Tibial nerve (tissue), 4 donors: ENCODE results near the gene ABLIM2. TPM values are rescaled to one million over a fixed set of nuclear protein-coding genes. Genes with fewer than 3 reads are reported as not detected.

ENCODE experiments used
- DNase-seq, 2 donors: peaks; one replicate each; pipeline ENCODE4 v3.0.0-alpha.2; 2019; ENCODE audit warnings: low spot score in 2 of 2
- H3K27ac ChIP-seq, 4 donors: fragments of 200-600 bp; sonication (generic) in 3 of 4; one replicate each; pipeline ENCODE4 v1.5.1; 2017 to 2019; ENCODE audit warnings: mild to moderate bottlenecking in 1 of 4
- H3K27me3 ChIP-seq, 2 donors: fragments of 200-600 bp; sonication (generic) in 1 of 2; one replicate each; pipeline versions ENCODE4 v1.5.1 to v1.6.0; 2017 to 2019
- H3K36me3 ChIP-seq, 3 donors: fragments of 200-600 bp; sonication (generic); one replicate each; pipeline ENCODE4 v1.5.1; 2018 to 2019
- H3K4me1 ChIP-seq, 4 donors: fragments of 200-600 bp; sonication (generic) in 3 of 4; one replicate each; pipeline ENCODE4 v1.5.1; 2017 to 2019
- H3K4me3 ChIP-seq, 4 donors: fragments of 200-600 bp; sonication (generic) in 3 of 4; one replicate each; pipeline ENCODE4 v1.5.1; 2017 to 2019; ENCODE audit warnings: mild to moderate bottlenecking in 1 of 4, moderate library complexity in 1 of 4
- H3K9me3 ChIP-seq, 4 donors: fragments of 200-600 bp; sonication (generic) in 3 of 4; one replicate each; pipeline ENCODE4 v1.5.1; 2017 to 2019
- EP300 ChIP-seq, 2 donors: sonication (generic); formaldehyde crosslinking; IDR thresholded peaks; one replicate each; pipeline ENCODE4 v1.6.1; 2017; ENCODE audit warnings: antibody characterized with exemption in 2 of 2, mild to moderate bottlenecking in 1 of 2
- POLR2A ChIP-seq, 2 donors: fragments of 450-650 bp; IDR thresholded peaks; one replicate each; pipeline ENCODE4 v1.6.1; 2017; ENCODE audit warnings: antibody characterized with exemption in 2 of 2, mild to moderate bottlenecking in 2 of 2, moderate library complexity in 2 of 2
- WGBS, 2 donors: methylation state at CpG; one replicate each; pipeline ENCODE4 v1.1.5; 2018; 5-methylcytosine and 5-hydroxymethylcytosine counted together
- total RNA-seq, 4 donors: library from RNA; depleted of rRNA; stranded (reverse); fragments of >200 nt; gene quantifications; one replicate each; pipeline ENCODE4 v1.1.0, GENCODE V29; 2016
- TF ChIP-seq, protein P1 (sequence below), 5 experiments: fragments of 200-600 bp in 3 of 5; fragments of 450-650 bp in 2 of 5; sonication (generic) in 3 of 5; IDR thresholded peaks; one replicate each; pipeline ENCODE4 v1.5.1; 2016 to 2019; ENCODE audit warnings: antibody characterized with exemption in 5 of 5, mild to moderate bottlenecking in 3 of 5, moderate library complexity in 2 of 5

Gene ABLIM2
- total RNA-seq, 4 donors from 2014 or later: 29.1 to 125 (median 41.7) TPM

DNA sequence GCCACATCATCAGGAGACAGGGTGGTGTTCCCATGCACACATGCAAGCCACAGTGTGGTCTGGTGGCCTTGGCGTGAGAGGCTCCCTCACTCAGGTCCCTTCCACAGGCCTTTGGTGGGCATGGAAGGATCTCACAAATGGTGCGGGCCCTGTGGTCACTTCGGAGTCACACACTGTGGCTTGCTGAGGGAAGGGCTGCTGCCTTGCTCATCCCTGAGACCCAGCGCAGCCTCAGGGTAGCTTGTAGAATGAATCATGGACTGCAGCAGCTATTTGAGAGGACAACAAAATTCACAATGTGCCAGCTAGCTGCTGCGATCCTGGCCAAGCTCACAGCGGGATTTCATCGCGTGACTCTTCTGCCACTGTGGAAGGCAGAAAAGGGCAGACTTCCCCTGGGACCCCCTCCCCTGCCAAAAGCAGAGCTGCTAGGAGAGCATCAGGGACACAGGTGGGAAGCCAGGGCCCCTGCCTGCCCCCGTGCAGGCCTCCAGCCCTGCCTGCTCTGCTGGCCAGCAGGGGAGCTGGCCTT, 106.4 kb downstream of the ABLIM2 start:
- Histone ChIP-seq H3K36me3 (peaks cover 0 to 18% (median 0%) of the 10 kb centered on the region in 3 donors), H3K27me3 (no peaks in the 10 kb centered on the region), H3K4me3 (no peak overlapping the region), H3K4me1 (peaks cover 0 to 23% (median 9%) of the 10 kb centered on the region in 4 donors), H3K9me3 (peaks cover 0 to 8% (median 0%) of the 10 kb centered on the region in 4 donors), H3K27ac (no peak overlapping the region)
- TF ChIP-seq EP300 (IDR thresholded peaks at IDR 0.05) (no peak), POLR2A (IDR thresholded peaks at IDR 0.05) (no peak)
- TF ChIP-seq, protein P1, sequence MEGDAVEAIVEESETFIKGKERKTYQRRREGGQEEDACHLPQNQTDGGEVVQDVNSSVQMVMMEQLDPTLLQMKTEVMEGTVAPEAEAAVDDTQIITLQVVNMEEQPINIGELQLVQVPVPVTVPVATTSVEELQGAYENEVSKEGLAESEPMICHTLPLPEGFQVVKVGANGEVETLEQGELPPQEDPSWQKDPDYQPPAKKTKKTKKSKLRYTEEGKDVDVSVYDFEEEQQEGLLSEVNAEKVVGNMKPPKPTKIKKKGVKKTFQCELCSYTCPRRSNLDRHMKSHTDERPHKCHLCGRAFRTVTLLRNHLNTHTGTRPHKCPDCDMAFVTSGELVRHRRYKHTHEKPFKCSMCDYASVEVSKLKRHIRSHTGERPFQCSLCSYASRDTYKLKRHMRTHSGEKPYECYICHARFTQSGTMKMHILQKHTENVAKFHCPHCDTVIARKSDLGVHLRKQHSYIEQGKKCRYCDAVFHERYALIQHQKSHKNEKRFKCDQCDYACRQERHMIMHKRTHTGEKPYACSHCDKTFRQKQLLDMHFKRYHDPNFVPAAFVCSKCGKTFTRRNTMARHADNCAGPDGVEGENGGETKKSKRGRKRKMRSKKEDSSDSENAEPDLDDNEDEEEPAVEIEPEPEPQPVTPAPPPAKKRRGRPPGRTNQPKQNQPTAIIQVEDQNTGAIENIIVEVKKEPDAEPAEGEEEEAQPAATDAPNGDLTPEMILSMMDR (IDR thresholded peaks at IDR 0.05): no peak
- no peak for DNase-seq
- WGBS, 2 donors: 93 to 94% methylated on average over 8 of the region's 9 CpGs

GRCh38 chr4:8051644-8052043, 107.0 kb downstream of the ABLIM2 start:
- 85 to 92% methylated on average over 7 of the region's 7 CpGs for WGBS, 2 donors
- TF ChIP-seq, protein P1 (IDR thresholded peaks at IDR 0.05): no peak
- TF ChIP-seq POLR2A (IDR thresholded peaks at IDR 0.05): no peak
- TF ChIP-seq EP300 (IDR thresholded peaks at IDR 0.05): no peak
- H3K27me3 ChIP-seq: no peaks in the 10 kb centered on the region
- H3K27ac ChIP-seq: peak overlapping the region in 2 of 4 donors; percentile 56 to 81
- H3K4me1 ChIP-seq: peaks cover 0 to 23% (median 9%) of the 10 kb centered on the region in 4 donors
- peaks cover 0 to 18% (median 0%) of the 10 kb centered on the region in 3 donors for H3K36me3 ChIP-seq
- H3K9me3 ChIP-seq: peaks cover 0 to 8% (median 0%) of the 10 kb centered on the region in 4 donors
- DNase-seq: no peak
- H3K4me3 ChIP-seq: no peak overlapping the region

DNA sequence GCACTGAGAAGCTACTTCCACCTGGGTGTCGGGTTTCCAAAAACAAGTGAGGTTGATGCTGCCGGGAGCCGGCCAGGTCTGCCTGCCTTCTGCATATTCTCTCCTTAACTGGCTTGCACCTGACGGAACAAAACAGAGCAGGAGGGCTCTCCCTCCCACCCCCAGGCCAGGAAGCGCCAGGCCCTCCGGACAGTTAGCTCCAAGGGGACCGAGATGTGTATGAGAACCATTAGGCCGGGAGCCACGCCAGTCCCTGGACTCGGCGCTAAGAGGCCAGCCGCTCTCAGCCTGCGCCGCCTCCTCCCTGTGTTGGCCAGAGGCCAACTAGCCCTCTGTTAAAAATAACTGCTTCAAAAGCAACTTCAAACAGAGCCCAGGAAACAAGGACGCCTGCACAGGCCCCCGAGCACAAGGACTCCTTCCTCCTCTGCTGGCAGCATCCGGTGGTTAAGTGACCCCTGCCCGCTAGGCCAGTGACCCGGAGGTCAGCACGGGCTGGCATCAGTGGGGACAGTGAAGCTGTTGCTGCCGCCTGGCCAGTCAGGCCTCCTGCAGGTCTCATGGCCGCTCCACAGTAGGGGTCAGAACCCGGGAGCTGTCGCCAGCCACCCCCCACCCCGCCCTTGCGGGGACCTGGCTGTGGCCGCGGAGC, 107.9 kb downstream of the ABLIM2 start:
- H3K27me3 ChIP-seq: no peaks in the 10 kb centered on the region
- H3K4me3 ChIP-seq: peak overlapping the region in 1 of 4 donors; percentile 9
- peak; percentile 59 to 63 for DNase-seq
- H3K4me1 ChIP-seq: peaks cover 0 to 23% (median 9%) of the 10 kb centered on the region in 4 donors
- peak overlapping the region in 3 of 4 donors; percentile 40 to 81 (median 56) for H3K27ac ChIP-seq
- peaks cover 0 to 17% (median 0%) of the 10 kb centered on the region in 3 donors for H3K36me3 ChIP-seq
- TF ChIP-seq POLR2A (IDR thresholded peaks at IDR 0.05) (no peak), EP300 (IDR thresholded peaks at IDR 0.05) (peak in 1 of 2 donors; percentile 41)
- 9 to 16% methylated on average over 23 to 25 of the region's 28 CpGs for WGBS, 2 donors
- H3K9me3 ChIP-seq: peaks cover 0 to 8% (median 0%) of the 10 kb centered on the region in 4 donors

- Histone ChIP-seq H3K27me3 (no peaks in the 10 kb centered on the region), H3K4me1 (peaks cover 0 to 23% (median 9%) of the 10 kb centered on the region in 4 donors), H3K4me3 (no peak overlapping the region), H3K9me3 (peaks cover 0 to 3% (median 0%) of the 10 kb centered on the region in 4 donors), H3K36me3 (peaks cover 0 to 12% (median 0%) of the 10 kb centered on the region in 3 donors), H3K27ac (peak overlapping the region in 1 of 4 donors; percentile 81)
- TF ChIP-seq EP300 (IDR thresholded peaks at IDR 0.05): no peak
- TF ChIP-seq POLR2A (IDR thresholded peaks at IDR 0.05): no peak
- TF ChIP-seq, protein P1 (IDR thresholded peaks at IDR 0.05): no peak
- WGBS, 2 donors: 71 to 72% methylated on average over 4 of the region's 4 CpGs
- DNase-seq: no peak
These were observed 108.4 kb downstream of the ABLIM2 start for GRCh38 chr4:8050180-8050554.

- TF ChIP-seq, protein P1 (IDR thresholded peaks at IDR 0.05): no peak
- TF ChIP-seq POLR2A (IDR thresholded peaks at IDR 0.05): no peak
- TF ChIP-seq EP300 (IDR thresholded peaks at IDR 0.05): no peak
- Histone ChIP-seq H3K27me3 (no peaks in the 10 kb centered on the region), H3K4me1 (peaks cover 0 to 23% (median 9%) of the 10 kb centered on the region in 4 donors), H3K4me3 (no peak overlapping the region), H3K27ac (no peak overlapping the region), H3K9me3 (no peaks in the 10 kb centered on the region), H3K36me3 (peaks cover 0 to 5% (median 0%) of the 10 kb centered on the region in 3 donors)
- no peak for DNase-seq
- 88 to 89% methylated on average over 15 to 18 of the region's 18 CpGs for WGBS, 2 donors
These were observed 109.5 kb downstream of the ABLIM2 start for GRCh38 chr4:8048856-8049676.
